Astrocyte (in vitro differentiated cells and primary cell): ENCODE data around the gene FES.

Source experiments
- CTCF ChIP-seq: IDR thresholded peaks from 2 replicates; pipeline ENCODE4 v1.5.1; 2011; ENCODE audit warnings: low read depth, mild to moderate bottlenecking, inconsistent platforms, low read length, moderate library complexity; ENCODE audit not compliant: insufficient read depth
- EZH2 ChIP-seq: IDR thresholded peaks from 2 replicates; pipeline ENCODE4 v1.6.1; 2012; ENCODE audit warnings: mild to moderate bottlenecking, low read length, inconsistent platforms; ENCODE audit not compliant: insufficient read depth

- TF ChIP-seq CTCF = no peak
- TF ChIP-seq EZH2 = no peak
Observed at GRCh38 chr15:90883526-90883975, 753 bp upstream of the FES start.
